ENCODE measurements around the gene ADGRV1.

DNA sequence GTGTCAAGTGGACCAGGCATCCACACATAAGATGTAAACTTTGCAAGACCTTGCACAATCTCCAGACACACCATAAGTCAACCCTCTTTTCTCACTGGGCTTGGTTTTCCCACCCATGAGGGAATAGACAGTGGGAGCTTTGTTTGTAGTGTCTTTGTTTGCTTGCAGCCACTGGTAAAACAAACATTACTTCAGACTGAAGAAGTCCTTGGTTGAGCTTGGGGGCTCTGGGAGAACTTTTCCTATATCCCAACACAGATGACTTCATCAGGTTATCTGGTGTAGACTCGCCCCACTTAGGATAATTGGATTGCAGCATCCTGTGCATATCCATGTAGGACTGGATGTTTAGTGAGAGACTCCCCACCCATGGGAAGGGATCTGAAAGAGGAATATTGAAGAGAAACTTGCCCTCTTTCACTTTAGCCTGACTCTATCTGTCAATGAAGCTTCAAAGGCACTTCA is 11.5 kb upstream of the ADGRV1 start:
- no peak for TF ChIP-seq ZKSCAN1 (IDR thresholded peaks at IDR 0.05; ENCODE audit: low read depth, low read length)
- TF ChIP-seq IFI16 (CRISPR knock-in tag; IDR thresholded peaks at IDR 0.05): no peak
- TF ChIP-seq, protein P1, sequence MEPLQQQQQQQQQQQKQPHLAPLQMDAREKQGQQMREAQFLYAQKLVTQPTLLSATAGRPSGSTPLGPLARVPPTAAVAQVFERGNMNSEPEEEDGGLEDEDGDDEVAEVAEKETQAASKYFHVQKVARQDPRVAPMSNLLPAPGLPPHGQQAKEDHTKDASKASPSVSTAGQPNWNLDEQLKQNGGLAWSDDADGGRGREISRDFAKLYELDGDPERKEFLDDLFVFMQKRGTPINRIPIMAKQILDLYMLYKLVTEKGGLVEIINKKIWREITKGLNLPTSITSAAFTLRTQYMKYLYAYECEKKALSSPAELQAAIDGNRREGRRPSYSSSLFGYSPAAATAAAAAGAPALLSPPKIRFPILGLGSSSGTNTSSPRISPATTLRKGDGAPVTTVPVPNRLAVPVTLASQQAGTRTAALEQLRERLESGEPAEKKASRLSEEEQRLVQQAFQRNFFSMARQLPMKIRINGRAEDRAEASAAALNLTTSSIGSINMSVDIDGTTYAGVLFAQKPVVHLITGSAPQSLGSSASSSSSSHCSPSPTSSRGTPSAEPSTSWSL (CRISPR knock-in tag; IDR thresholded peaks at IDR 0.05; ENCODE audit: borderline replicate concordance): no peak
- no peak for TF ChIP-seq ASH1L (IDR thresholded peaks at IDR 0.05; ENCODE audit: borderline replicate concordance, low read depth, partially characterized antibody)
- TF ChIP-seq, protein P2, sequence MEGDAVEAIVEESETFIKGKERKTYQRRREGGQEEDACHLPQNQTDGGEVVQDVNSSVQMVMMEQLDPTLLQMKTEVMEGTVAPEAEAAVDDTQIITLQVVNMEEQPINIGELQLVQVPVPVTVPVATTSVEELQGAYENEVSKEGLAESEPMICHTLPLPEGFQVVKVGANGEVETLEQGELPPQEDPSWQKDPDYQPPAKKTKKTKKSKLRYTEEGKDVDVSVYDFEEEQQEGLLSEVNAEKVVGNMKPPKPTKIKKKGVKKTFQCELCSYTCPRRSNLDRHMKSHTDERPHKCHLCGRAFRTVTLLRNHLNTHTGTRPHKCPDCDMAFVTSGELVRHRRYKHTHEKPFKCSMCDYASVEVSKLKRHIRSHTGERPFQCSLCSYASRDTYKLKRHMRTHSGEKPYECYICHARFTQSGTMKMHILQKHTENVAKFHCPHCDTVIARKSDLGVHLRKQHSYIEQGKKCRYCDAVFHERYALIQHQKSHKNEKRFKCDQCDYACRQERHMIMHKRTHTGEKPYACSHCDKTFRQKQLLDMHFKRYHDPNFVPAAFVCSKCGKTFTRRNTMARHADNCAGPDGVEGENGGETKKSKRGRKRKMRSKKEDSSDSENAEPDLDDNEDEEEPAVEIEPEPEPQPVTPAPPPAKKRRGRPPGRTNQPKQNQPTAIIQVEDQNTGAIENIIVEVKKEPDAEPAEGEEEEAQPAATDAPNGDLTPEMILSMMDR (IDR thresholded peaks at IDR 0.05 in 2 of 3, conservative IDR thresholded peaks at IDR 0.05 in 1 of 3; ENCODE audit: insufficient read depth in 2 of 3, low read depth in 1 of 3, low read length in 3 of 3): no peak
- TF ChIP-seq TAF7 (tag; IDR thresholded peaks at IDR 0.05): no peak
- TF ChIP-seq, protein P3, sequence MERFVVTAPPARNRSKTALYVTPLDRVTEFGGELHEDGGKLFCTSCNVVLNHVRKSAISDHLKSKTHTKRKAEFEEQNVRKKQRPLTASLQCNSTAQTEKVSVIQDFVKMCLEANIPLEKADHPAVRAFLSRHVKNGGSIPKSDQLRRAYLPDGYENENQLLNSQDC (CRISPR knock-in tag; IDR thresholded peaks at IDR 0.05): no peak
- TF ChIP-seq, protein P4, sequence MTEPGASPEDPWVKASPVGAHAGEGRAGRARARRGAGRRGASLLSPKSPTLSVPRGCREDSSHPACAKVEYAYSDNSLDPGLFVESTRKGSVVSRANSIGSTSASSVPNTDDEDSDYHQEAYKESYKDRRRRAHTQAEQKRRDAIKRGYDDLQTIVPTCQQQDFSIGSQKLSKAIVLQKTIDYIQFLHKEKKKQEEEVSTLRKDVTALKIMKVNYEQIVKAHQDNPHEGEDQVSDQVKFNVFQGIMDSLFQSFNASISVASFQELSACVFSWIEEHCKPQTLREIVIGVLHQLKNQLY (CRISPR knock-in tag; conservative IDR thresholded peaks at IDR 0.05): no peak
- no peak for TF ChIP-seq POLR2AphosphoS5 (IDR thresholded peaks at IDR 0.05; ENCODE audit: control insufficient read depth, insufficient read depth, low read depth, low read length)

Measured in K562 (cell line).